HEK293 (cell line): Measurements from ENCODE around the gene AADACL3.

ENCODE experiments used
- CTCF ChIP-seq: fragments of 450-650 bp; formaldehyde crosslinking; IDR thresholded peaks from 2 replicates; pipeline ENCODE4 v1.5.1; 2016; ENCODE audit warnings: missing biosample characterization, missing genetic modification characterization
- PRDM4 ChIP-seq: fragments of 450-650 bp; formaldehyde crosslinking; IDR thresholded peaks from 2 replicates; pipeline ENCODE4 v1.5.1; 2017; ENCODE audit warnings: missing biosample characterization, missing genetic modification characterization
- ZBTB21 ChIP-seq: fragments of 450-650 bp; formaldehyde crosslinking; IDR thresholded peaks from 2 replicates; pipeline ENCODE4 v1.5.1; 2017; ENCODE audit warnings: missing biosample characterization, missing genetic modification characterization
- ZBTB26 ChIP-seq: fragments of 450-650 bp; formaldehyde crosslinking; optimal IDR thresholded peaks from 2 replicates; pipeline ENCODE3; 2016; ENCODE audit warnings: missing biosample characterization, mild to moderate bottlenecking, missing genetic modification characterization
- ZNF138 ChIP-seq: fragments of 450-650 bp; formaldehyde crosslinking; IDR thresholded peaks from 2 replicates; pipeline ENCODE4 v1.5.1; 2016; ENCODE audit warnings: missing biosample characterization, missing genetic modification characterization, borderline replicate concordance
- ZNF274 ChIP-seq, 2 experiments: fragments of 200-500 bp in 1 of 2; fragments of 450-650 bp in 1 of 2; sonication (Bioruptor generic) in 1 of 2; formaldehyde crosslinking in 1 of 2; IDR thresholded peaks; 2 replicates each; pipeline versions ENCODE4 v1.5.1 to v1.6.1; 2014 to 2016; ENCODE audit warnings: borderline replicate concordance in 1 of 2, inconsistent platforms in 1 of 2, low read length in 1 of 2, missing biosample characterization in 1 of 2, missing genetic modification characterization in 1 of 2
- ZNF37A ChIP-seq: fragments of 450-650 bp; IDR thresholded peaks from 2 replicates; pipeline ENCODE4 v1.5.1; 2018; ENCODE audit warnings: missing biosample characterization, missing genetic modification characterization
- ZNF585B ChIP-seq: fragments of 450-650 bp; formaldehyde crosslinking; IDR thresholded peaks from 2 replicates; pipeline ENCODE4 v1.5.1; 2016; ENCODE audit warnings: missing biosample characterization, missing genetic modification characterization
- ZSCAN18 ChIP-seq: fragments of 450-650 bp; formaldehyde crosslinking; IDR thresholded peaks from 2 replicates; pipeline ENCODE4 v1.5.1; 2016; ENCODE audit warnings: missing biosample characterization, missing genetic modification characterization
- TF ChIP-seq, protein P1 (sequence below): fragments of 450-650 bp; formaldehyde crosslinking; IDR thresholded peaks from 2 replicates; pipeline ENCODE4 v1.5.1; 2016; ENCODE audit warnings: missing biosample characterization, missing genetic modification characterization

- TF ChIP-seq ZSCAN18 (tag by site-specific recombination) (no peak), PRDM4 (tag by site-specific recombination) (no peak), ZBTB21 (tag by site-specific recombination) (no peak), CTCF (no peak), ZNF585B (no peak), ZNF274 (IDR thresholded peaks at IDR 0.05; ENCODE audit: low read length) (no peak), ZNF274 (tag by site-specific recombination; IDR thresholded peaks at IDR 0.05; ENCODE audit: borderline replicate concordance) (no peak), ZBTB26 (tag by site-specific recombination) (no peak), ZNF138 (tag by site-specific recombination) (no peak), ZNF37A (no peak)
- TF ChIP-seq, protein P1, sequence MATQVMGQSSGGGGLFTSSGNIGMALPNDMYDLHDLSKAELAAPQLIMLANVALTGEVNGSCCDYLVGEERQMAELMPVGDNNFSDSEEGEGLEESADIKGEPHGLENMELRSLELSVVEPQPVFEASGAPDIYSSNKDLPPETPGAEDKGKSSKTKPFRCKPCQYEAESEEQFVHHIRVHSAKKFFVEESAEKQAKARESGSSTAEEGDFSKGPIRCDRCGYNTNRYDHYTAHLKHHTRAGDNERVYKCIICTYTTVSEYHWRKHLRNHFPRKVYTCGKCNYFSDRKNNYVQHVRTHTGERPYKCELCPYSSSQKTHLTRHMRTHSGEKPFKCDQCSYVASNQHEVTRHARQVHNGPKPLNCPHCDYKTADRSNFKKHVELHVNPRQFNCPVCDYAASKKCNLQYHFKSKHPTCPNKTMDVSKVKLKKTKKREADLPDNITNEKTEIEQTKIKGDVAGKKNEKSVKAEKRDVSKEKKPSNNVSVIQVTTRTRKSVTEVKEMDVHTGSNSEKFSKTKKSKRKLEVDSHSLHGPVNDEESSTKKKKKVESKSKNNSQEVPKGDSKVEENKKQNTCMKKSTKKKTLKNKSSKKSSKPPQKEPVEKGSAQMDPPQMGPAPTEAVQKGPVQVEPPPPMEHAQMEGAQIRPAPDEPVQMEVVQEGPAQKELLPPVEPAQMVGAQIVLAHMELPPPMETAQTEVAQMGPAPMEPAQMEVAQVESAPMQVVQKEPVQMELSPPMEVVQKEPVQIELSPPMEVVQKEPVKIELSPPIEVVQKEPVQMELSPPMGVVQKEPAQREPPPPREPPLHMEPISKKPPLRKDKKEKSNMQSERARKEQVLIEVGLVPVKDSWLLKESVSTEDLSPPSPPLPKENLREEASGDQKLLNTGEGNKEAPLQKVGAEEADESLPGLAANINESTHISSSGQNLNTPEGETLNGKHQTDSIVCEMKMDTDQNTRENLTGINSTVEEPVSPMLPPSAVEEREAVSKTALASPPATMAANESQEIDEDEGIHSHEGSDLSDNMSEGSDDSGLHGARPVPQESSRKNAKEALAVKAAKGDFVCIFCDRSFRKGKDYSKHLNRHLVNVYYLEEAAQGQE (tag by site-specific recombination): no peak
Observed at GRCh38 chr1:12775443-12775842, 59.5 kb downstream of the AADACL3 start.
